CD14-positive monocyte (primary cell): ENCODE measurements around the gene IRAK1. TPM values are rescaled to one million over a fixed set of nuclear protein-coding genes. Genes with fewer than 3 reads are reported as not detected.

ENCODE experiments used
- DNase-seq, 3 donors: peaks; one replicate each; pipeline ENCODE4 v3.0.0-alpha.2; 2011 to 2022
- H2AFZ ChIP-seq: 2 replicates; pipeline ENCODE4 v1.6.0; 2012; ENCODE audit warnings: mild to moderate bottlenecking, low read depth, low read length, inconsistent platforms; ENCODE audit not compliant: insufficient read depth, poor library complexity, severe bottlenecking
- H3K27ac ChIP-seq, 2 donors: 1 replicate in 1 of 2; 2 replicates in 1 of 2; pipeline ENCODE4 v1.5.1; 2012 to 2013; ENCODE audit warnings: low read length in 2 of 2, control low read depth in 1 of 2, inconsistent platforms in 1 of 2, low read depth in 1 of 2, mild to moderate bottlenecking in 1 of 2
- H3K27me3 ChIP-seq, 2 donors: one replicate each; pipeline versions ENCODE4 v1.6.0 to v1.6.1; 2011 to 2013; ENCODE audit warnings: low read length in 2 of 2; ENCODE audit not compliant: control insufficient read depth in 2 of 2, insufficient read depth in 2 of 2
- H3K36me3 ChIP-seq, 2 donors: replicated peaks in 1 of 2; 1 replicate in 1 of 2; 2 replicates in 1 of 2; pipeline versions ENCODE4 v1.5.1 to v1.6.1; 2012 to 2013; ENCODE audit warnings: low read length in 2 of 2, control low read depth in 1 of 2, inconsistent platforms in 1 of 2, mild to moderate bottlenecking in 1 of 2; ENCODE audit not compliant: insufficient read depth in 2 of 2, control insufficient read depth in 1 of 2
- H3K4me1 ChIP-seq, 2 donors: 1 replicate in 1 of 2; 2 replicates in 1 of 2; pipeline versions ENCODE4 v1.5.1 to v1.6.1; 2012 to 2013; ENCODE audit warnings: low read length in 2 of 2, control low read depth in 1 of 2, inconsistent platforms in 1 of 2, mild to moderate bottlenecking in 1 of 2, moderate library complexity in 1 of 2; ENCODE audit not compliant: insufficient read depth in 2 of 2, control insufficient read depth in 1 of 2
- H3K4me2 ChIP-seq: replicated peaks from 2 replicates; pipeline ENCODE3; 2012; ENCODE audit warnings: low read length, moderate library complexity, mild to moderate bottlenecking; ENCODE audit not compliant: poor library complexity, severe bottlenecking; ENCODE audit errors: extremely low read depth
- H3K4me3 ChIP-seq, 3 experiments: fragments of 200-600 bp in 1 of 3; sonication (generic) in 1 of 3; replicated peaks in 1 of 3; 1 replicate in 2 of 3; 2 replicates in 1 of 3; pipeline ENCODE4 v1.5.1; 2011 to 2013; ENCODE audit warnings: low read length in 3 of 3, mild to moderate bottlenecking in 3 of 3, control low read depth in 2 of 3, low read depth in 2 of 3, inconsistent platforms in 1 of 3, moderate library complexity in 1 of 3
- H3K79me2 ChIP-seq: 2 replicates; pipeline ENCODE4 v1.6.0; 2012; ENCODE audit warnings: mild to moderate bottlenecking, control low read depth, inconsistent platforms, low read length, moderate library complexity; ENCODE audit not compliant: insufficient read depth
- H3K9ac ChIP-seq: 2 replicates; pipeline ENCODE4 v1.6.0; 2017; ENCODE audit warnings: low read length, mild to moderate bottlenecking; ENCODE audit not compliant: insufficient read depth, poor library complexity, severe bottlenecking
- H3K9me3 ChIP-seq, 2 donors: replicated peaks in 1 of 2; 1 replicate in 1 of 2; 2 replicates in 1 of 2; pipeline versions ENCODE4 v1.5.1 to v1.6.1; 2012 to 2013; ENCODE audit warnings: low read length in 2 of 2, control low read depth in 1 of 2; ENCODE audit not compliant: control insufficient read depth in 1 of 2, insufficient read depth in 1 of 2
- H4K20me1 ChIP-seq: 2 replicates; pipeline ENCODE4 v1.6.0; 2012; ENCODE audit warnings: mild to moderate bottlenecking, low read length, control low read depth, moderate library complexity; ENCODE audit not compliant: insufficient read depth
- H3K27ac Mint-ChIP-seq, 7 donors: one replicate each; pipeline ENCODE4 v1.8.0; 2020; ENCODE audit warnings: mild to moderate bottlenecking in 7 of 7, mixed read lengths in 7 of 7, moderate library complexity in 6 of 7, inconsistent platforms in 2 of 7
- H3K27me3 Mint-ChIP-seq, 3 donors: one replicate each; pipeline ENCODE4 v1.8.0; 2021 to 2022; ENCODE audit warnings: low read depth in 3 of 3, mild to moderate bottlenecking in 3 of 3, mixed read lengths in 3 of 3, moderate library complexity in 3 of 3, inconsistent platforms in 1 of 3
- H3K36me3 Mint-ChIP-seq, 2 donors: one replicate each; pipeline ENCODE4 v1.8.0; 2020; ENCODE audit warnings: mixed read lengths in 2 of 2, inconsistent platforms in 1 of 2, mild to moderate bottlenecking in 1 of 2
- H3K4me1 Mint-ChIP-seq: one replicate; pipeline ENCODE4 v1.8.0; 2020; ENCODE audit warnings: mild to moderate bottlenecking, mixed read lengths
- H3K4me3 Mint-ChIP-seq, 2 donors: one replicate each; pipeline ENCODE4 v1.8.0; 2020; ENCODE audit warnings: mild to moderate bottlenecking in 2 of 2, mixed read lengths in 2 of 2, moderate library complexity in 1 of 2
- H3K9me3 Mint-ChIP-seq, 7 donors: one replicate each; pipeline ENCODE4 v1.8.0; 2020 to 2022; ENCODE audit warnings: mixed read lengths in 7 of 7, mild to moderate bottlenecking in 6 of 7, moderate library complexity in 6 of 7, inconsistent platforms in 2 of 7
- WGBS: methylation state at CpG from one replicate; pipeline ENCODE4 v1.1.5; 2013; ENCODE audit warnings: missing lambda C conversion rate; ENCODE audit not compliant: insufficient coverage; 5-methylcytosine and 5-hydroxymethylcytosine counted together
- intact Hi-C, 2 donors: fragments of 100-400 bp; cut with micrococcal nuclease; formaldehyde crosslinking; loops; one replicate each; pipeline versions ENCODE4 v1.15.0 to v1.15.1; 2023
- polyA plus RNA-seq, 3 donors: library from polyadenylated mRNA; depleted of rRNA in 1 of 3; unstranded in 2 of 3; stranded (reverse) in 1 of 3; fragments of 300-500 nt in 2 of 3; fragments of >200 nt in 1 of 3; fragmentation: Illumina TruSeq in 2 of 3; gene quantifications; 1 replicate in 2 of 3; 2 replicates in 1 of 3; pipeline ENCODE4 v1.2.3, GENCODE V29; 2012 to 2021
- TF ChIP-seq, protein P1 (sequence below): fragments of 200-600 bp; IDR thresholded peaks from one replicate; pipeline ENCODE4 v1.8.0; 2022; ENCODE audit warnings: antibody characterized with exemption, mild to moderate bottlenecking

Gene IRAK1
- polyA plus RNA-seq, 3 donors = 47.8 to 109 (median 49.5) TPM

DNA sequence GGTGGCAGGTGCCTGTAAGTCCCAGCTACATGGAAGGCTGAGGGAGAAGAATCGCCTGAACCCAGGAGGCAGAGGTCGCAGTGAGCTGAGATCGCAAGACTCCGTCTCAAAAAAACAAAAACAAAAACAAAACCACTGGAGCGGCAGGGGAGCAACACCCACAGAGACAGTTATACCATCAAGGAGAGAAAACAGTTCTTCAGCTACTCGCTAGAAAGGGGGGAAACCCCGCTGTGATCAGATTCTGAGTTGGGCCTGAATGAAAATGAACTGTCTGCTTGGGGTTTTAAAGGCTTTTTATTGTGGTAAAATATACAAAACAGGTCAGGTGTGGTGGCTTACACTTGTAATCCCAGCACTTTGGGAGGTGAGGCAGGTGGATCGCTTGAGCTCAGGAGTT, 16.8 kb upstream of the IRAK1 start:
- Mint-ChIP-seq H3K27ac (peak overlapping the region in 3 of 7 donors; percentile 62 to 79 (median 68)), H3K9me3 (peaks cover 0 to 6% (median 0%) of the 10 kb centered on the region in 7 donors), H3K36me3 (peaks cover 36 to 52% of the 10 kb centered on the region in 2 donors), H3K27me3 (peaks cover 0 to 44% (median 0%) of the 10 kb centered on the region in 3 donors), H3K4me1 (peaks cover 30% of the 10 kb centered on the region), H3K4me3 (no peak overlapping the region)
- peaks cover 0 to 7% of the 10 kb centered on the region in 2 donors for H3K27me3 ChIP-seq
- no peak for DNase-seq
- peaks cover 17 to 39% of the 10 kb centered on the region in 2 donors for H3K36me3 ChIP-seq
- peaks cover 57% of the 10 kb centered on the region for H3K79me2 ChIP-seq
- H3K9me3 ChIP-seq = no peaks in the 10 kb centered on the region
- 100% methylated on average over 1 of the region's 8 CpGs for WGBS
- H3K27ac ChIP-seq = no peak overlapping the region
- no peak overlapping the region for H2AFZ ChIP-seq
- H4K20me1 ChIP-seq = peaks cover 53% of the 10 kb centered on the region
- H3K4me1 ChIP-seq = peaks cover 21 to 24% of the 10 kb centered on the region in 2 donors
- H3K4me2 ChIP-seq = no peak overlapping the region
- no peak overlapping the region for H3K9ac ChIP-seq
- intact Hi-C loops = no loop called here
- TF ChIP-seq, protein P1, sequence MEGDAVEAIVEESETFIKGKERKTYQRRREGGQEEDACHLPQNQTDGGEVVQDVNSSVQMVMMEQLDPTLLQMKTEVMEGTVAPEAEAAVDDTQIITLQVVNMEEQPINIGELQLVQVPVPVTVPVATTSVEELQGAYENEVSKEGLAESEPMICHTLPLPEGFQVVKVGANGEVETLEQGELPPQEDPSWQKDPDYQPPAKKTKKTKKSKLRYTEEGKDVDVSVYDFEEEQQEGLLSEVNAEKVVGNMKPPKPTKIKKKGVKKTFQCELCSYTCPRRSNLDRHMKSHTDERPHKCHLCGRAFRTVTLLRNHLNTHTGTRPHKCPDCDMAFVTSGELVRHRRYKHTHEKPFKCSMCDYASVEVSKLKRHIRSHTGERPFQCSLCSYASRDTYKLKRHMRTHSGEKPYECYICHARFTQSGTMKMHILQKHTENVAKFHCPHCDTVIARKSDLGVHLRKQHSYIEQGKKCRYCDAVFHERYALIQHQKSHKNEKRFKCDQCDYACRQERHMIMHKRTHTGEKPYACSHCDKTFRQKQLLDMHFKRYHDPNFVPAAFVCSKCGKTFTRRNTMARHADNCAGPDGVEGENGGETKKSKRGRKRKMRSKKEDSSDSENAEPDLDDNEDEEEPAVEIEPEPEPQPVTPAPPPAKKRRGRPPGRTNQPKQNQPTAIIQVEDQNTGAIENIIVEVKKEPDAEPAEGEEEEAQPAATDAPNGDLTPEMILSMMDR = no peak
- no peak overlapping the region for H3K4me3 ChIP-seq

DNA sequence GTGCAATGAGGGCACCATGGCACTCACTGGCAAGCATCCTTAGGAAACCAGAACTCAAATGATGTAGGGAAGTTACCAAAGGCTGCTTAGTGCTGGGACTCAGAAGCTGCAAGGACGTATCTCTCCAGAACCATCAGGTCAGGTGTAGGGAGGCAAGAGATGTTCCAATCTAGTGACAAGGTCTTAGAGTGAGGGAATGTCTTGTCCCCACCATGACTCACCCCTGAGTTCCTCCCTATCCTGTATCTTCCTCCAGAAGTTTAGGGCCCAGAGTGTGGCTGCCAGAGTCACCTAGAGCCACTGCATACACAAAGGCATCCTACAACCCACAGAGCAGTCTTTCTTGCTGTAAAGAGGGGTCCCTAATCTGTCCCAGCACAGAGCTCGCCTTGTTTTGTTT, 14.1 kb upstream of the IRAK1 start:
- Mint-ChIP-seq H3K36me3 (peaks cover 47 to 63% of the 10 kb centered on the region in 2 donors), H3K9me3 (peaks cover 0 to 4% (median 0%) of the 10 kb centered on the region in 7 donors), H3K4me3 (no peak overlapping the region), H3K4me1 (peaks cover 5% of the 10 kb centered on the region), H3K27ac (peak overlapping the region in 3 of 7 donors; percentile 48 to 63 (median 58)), H3K27me3 (peaks cover 0 to 37% (median 0%) of the 10 kb centered on the region in 3 donors)
- no peak overlapping the region for H3K4me2 ChIP-seq
- H3K9ac ChIP-seq = no peak overlapping the region
- WGBS = no CpG with 5 or more reads among the region's 2 CpGs
- TF ChIP-seq, protein P1 = no peak
- no peak overlapping the region for H3K4me3 ChIP-seq
- no peaks in the 10 kb centered on the region for H3K27me3 ChIP-seq
- peaks cover 49% of the 10 kb centered on the region for H4K20me1 ChIP-seq
- H3K36me3 ChIP-seq = peaks cover 31 to 62% of the 10 kb centered on the region in 2 donors
- peaks cover 48% of the 10 kb centered on the region for H3K79me2 ChIP-seq
- intact Hi-C loops = no loop called here
- no peak for DNase-seq
- H3K4me1 ChIP-seq = no peaks in the 10 kb centered on the region
- no peak overlapping the region for H2AFZ ChIP-seq
- no peak overlapping the region for H3K27ac ChIP-seq
- H3K9me3 ChIP-seq = no peaks in the 10 kb centered on the region
